Activated B cell treated with CpG ODN at 0.5 μM for 24 hours (primary cell): ENCODE measurements around the gene MAPKAPK2. TPM values are rescaled to one million over a fixed set of nuclear protein-coding genes. Genes with fewer than 3 reads are reported as not detected.

Experiments used
- ATAC-seq: fragments of 200-7000 bp; cut with Tn5 transposase; one replicate; pipeline ENCODE4 v1.10.0; 2021; ENCODE audit warnings: low read depth, mild to moderate bottlenecking, moderate library complexity
- CTCF ChIA-PET: fragments of 350-600 bp; sonication (Branson Sonifier 250); formaldehyde crosslinking; loops from one replicate; lab custom pipeline; 2021; ENCODE audit warnings: antibody characterized with exemption; lab: Charles Lee
- POLR2A ChIA-PET: fragments of 350-600 bp; sonication (Branson Sonifier 250); formaldehyde crosslinking; loops from one replicate; lab custom pipeline; 2021; ENCODE audit warnings: antibody characterized with exemption; lab: Charles Lee
- DNase-seq: peaks from one replicate; pipeline ENCODE4 v3.0.0; 2022
- H3K27ac Mint-ChIP-seq: one replicate; pipeline ENCODE4 v1.8.0; 2020; ENCODE audit warnings: mixed read lengths
- H3K27me3 Mint-ChIP-seq: one replicate; pipeline ENCODE4 v1.8.0; 2021; ENCODE audit warnings: mixed read lengths
- H3K36me3 Mint-ChIP-seq: one replicate; pipeline ENCODE4 v1.8.0; 2021; ENCODE audit warnings: low read depth, mixed read lengths
- H3K4me1 Mint-ChIP-seq: one replicate; pipeline ENCODE4 v1.8.0; 2021; ENCODE audit warnings: mixed read lengths
- H3K4me3 Mint-ChIP-seq: one replicate; pipeline ENCODE4 v1.8.0; 2020; ENCODE audit warnings: mild to moderate bottlenecking, mixed read lengths
- H3K9me3 Mint-ChIP-seq: one replicate; pipeline ENCODE4 v1.8.0; 2020; ENCODE audit warnings: mixed read lengths
- intact Hi-C: fragments of 100-400 bp; cut with micrococcal nuclease; formaldehyde crosslinking; loops from one replicate; pipeline ENCODE4 v1.15.1; 2024
- total RNA-seq: library from RNA; stranded (reverse); gene quantifications from 2 replicates; pipeline ENCODE4 v1.2.3, GENCODE V29; 2022
- TF ChIP-seq, protein P1 (sequence below): fragments of 200-600 bp; IDR thresholded peaks from one replicate; pipeline ENCODE4 v1.8.0; 2022; ENCODE audit warnings: antibody characterized with exemption, mild to moderate bottlenecking

Gene MAPKAPK2
- total RNA-seq, 1 donor from 2014 or later, result 72.1 TPM

DNA sequence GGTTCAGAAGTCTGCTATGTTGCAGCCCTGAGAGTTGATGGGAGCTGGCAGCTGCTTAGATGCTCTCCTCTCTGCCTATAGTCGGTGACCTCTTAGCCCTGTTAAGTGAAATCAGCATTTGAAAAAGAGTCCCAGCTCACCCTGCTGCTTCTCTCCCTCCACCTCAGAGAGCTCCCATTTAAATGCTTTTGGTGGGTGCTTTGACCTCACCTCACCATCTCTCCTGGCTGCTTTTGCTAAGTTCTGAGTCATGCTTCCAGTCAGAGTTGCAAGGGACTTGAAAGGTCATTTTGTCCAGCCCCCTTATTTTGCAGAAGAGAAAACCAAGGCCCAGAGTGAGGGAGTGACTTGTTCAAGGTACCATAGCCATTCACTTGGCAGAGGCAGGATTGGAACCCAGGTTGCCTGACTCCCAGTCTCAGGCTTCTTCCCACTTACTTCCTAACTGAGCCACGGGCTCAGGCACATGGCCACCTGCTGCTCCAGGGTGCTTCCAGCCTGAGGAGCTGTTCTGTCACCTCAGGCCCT lies 3.3 kb downstream of the MAPKAPK2 start:
- Mint-ChIP-seq H3K27ac (no peak overlapping the region), H3K4me3 (no peak overlapping the region), H3K36me3 (peaks cover 14% of the 10 kb centered on the region), H3K9me3 (no peaks in the 10 kb centered on the region), H3K27me3 (no peaks in the 10 kb centered on the region), H3K4me1 (peaks cover 79% of the 10 kb centered on the region)
- TF ChIP-seq, protein P1, sequence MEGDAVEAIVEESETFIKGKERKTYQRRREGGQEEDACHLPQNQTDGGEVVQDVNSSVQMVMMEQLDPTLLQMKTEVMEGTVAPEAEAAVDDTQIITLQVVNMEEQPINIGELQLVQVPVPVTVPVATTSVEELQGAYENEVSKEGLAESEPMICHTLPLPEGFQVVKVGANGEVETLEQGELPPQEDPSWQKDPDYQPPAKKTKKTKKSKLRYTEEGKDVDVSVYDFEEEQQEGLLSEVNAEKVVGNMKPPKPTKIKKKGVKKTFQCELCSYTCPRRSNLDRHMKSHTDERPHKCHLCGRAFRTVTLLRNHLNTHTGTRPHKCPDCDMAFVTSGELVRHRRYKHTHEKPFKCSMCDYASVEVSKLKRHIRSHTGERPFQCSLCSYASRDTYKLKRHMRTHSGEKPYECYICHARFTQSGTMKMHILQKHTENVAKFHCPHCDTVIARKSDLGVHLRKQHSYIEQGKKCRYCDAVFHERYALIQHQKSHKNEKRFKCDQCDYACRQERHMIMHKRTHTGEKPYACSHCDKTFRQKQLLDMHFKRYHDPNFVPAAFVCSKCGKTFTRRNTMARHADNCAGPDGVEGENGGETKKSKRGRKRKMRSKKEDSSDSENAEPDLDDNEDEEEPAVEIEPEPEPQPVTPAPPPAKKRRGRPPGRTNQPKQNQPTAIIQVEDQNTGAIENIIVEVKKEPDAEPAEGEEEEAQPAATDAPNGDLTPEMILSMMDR, result no peak
- ChIA-PET POLR2A (interaction anchor here (1.5 kb wide), 1 partner anchor 15 kb away, joined by 6 read pairs; no protein-coding TSS in a partner anchor), CTCF (interaction anchor here (0.8 to 2.0 kb wide), 2 partner anchors 24 to 47 kb away, joined by 4 to 8 read pairs; no protein-coding TSS in a partner anchor)
- intact Hi-C loops, result loop anchor here (2.0 to 10.0 kb wide), 2 partner anchors 15 to 727 kb away; no protein-coding TSS in a partner anchor
- ATAC-seq, result no peak
- peak; percentile 10 for DNase-seq

DNA sequence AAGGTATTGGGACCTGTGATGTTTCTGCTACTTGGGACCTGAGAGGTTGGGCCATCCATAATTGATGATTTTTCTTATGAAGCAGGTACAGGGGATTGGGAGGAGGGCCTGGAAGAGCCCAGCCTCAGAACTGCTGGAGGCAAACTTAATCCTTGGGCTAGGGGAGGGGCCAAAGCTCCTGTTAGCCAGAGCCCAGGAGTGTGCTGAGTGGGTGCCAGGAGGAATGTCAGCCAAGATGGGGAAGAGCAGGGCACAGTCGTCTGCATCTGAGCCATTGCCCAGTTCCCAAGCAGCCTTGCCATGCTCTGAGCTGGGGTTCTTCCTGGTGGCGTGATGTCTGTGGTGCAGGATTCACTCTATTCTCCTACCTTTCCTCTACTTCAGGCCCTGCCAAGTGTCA lies 5.8 kb downstream of the MAPKAPK2 start:
- TF ChIP-seq, protein P1, result no peak
- ATAC-seq, result no peak
- H3K9me3 Mint-ChIP-seq, result no peaks in the 10 kb centered on the region
- ChIA-PET POLR2A (interaction anchor here (0.6 to 0.7 kb wide), 2 partner anchors 16 to 651 kb away, joined by 3 to 4 read pairs; no protein-coding TSS in a partner anchor), CTCF (interaction anchor here (1.3 to 2.0 kb wide), 3 partner anchors 26 to 57 kb away, joined by 4 to 11 read pairs (median 5); no protein-coding TSS in a partner anchor)
- DNase-seq, result peak; percentile 2
- peaks cover 27% of the 10 kb centered on the region for H3K36me3 Mint-ChIP-seq
- H3K4me3 Mint-ChIP-seq, result no peak overlapping the region
- no peak overlapping the region for H3K27ac Mint-ChIP-seq
- no peaks in the 10 kb centered on the region for H3K27me3 Mint-ChIP-seq
- peaks cover 81% of the 10 kb centered on the region for H3K4me1 Mint-ChIP-seq
- intact Hi-C loops, result no loop called here

DNA sequence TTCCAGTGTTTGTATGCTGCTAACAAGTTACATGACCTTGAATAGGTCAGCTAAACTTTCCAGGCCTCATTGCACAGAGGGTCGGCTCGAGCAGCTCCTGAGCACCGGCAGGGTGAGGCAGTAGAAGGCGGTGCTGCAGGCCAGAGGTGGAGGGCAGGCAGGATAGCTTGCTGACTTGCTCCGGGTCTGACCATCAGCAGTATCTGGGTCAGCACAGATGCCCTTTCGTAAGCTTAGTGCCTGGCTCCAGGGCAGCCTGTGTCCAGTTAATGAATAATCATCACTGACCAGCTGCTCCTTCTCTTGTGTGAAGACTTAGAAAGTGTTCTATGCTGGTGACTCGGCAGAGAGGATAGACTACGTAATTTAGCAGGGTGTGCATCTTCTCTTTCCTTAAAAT lies 6.9 kb downstream of the MAPKAPK2 start:
- Mint-ChIP-seq H3K27me3 (no peaks in the 10 kb centered on the region), H3K4me1 (peaks cover 85% of the 10 kb centered on the region), H3K36me3 (peaks cover 32% of the 10 kb centered on the region), H3K9me3 (no peaks in the 10 kb centered on the region), H3K4me3 (no peak overlapping the region), H3K27ac (no peak overlapping the region)
- ChIA-PET POLR2A (interaction anchor here (0.7 kb wide), 1 partner anchor 9 kb away, joined by 4 read pairs; no protein-coding TSS in a partner anchor), CTCF (interaction anchor here (1.4 to 2.0 kb wide), 2 partner anchors 28 to 33 kb away, joined by 4 to 11 read pairs; no protein-coding TSS in a partner anchor)
- intact Hi-C loops, result no loop called here
- ATAC-seq (no peak), DNase-seq (no peak)
- TF ChIP-seq, protein P1, result no peak

DNA sequence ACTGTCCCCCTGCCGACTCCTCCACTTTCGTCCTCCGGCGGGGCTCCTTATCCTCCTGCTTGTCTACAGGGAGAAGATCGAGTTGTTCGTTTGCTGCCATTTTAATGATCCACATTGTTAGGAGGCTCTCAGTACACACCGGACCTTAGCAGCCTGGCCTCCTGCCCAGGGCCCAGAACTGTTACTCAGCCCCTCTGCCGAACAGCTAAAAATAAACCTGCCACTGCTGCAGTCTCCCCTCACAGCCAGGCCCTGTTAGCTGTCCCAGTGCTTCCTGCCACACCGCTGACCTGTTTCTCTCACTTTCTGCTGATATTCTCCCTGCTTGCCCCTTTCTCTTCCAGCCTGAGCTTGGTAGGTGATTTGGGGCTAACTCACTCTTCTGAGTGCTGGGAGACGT lies 8.3 kb downstream of the MAPKAPK2 start:
- intact Hi-C loops, result no loop called here
- no peaks in the 10 kb centered on the region for H3K27me3 Mint-ChIP-seq
- no peak for ATAC-seq

DNA sequence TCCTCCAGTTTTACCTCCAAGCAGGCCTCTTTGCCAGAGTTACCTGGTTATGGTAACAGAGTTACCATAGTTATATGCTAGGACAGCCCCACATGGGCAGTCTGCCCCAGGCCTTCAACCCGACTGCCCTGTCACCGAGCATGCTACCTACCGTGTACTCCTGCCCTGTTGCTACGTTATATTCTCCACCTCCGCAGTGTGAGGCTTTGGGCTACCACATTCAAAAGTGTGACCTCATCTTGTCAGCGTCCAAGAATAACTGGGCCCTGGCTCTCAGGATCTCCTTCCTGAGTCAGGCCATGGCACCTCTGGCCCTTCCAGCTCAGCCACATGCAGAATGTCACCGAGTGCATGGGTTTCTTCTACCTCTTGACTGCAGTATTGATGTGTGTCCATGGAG lies 8.9 kb downstream of the MAPKAPK2 start:
- H3K4me3 Mint-ChIP-seq, result no peak overlapping the region

More for the DNA sequence above, 8.3 kb downstream of the MAPKAPK2 start:
- H3K4me1 Mint-ChIP-seq, result peaks cover 83% of the 10 kb centered on the region
- DNase-seq, result no peak
- no peak overlapping the region for H3K4me3 Mint-ChIP-seq
- TF ChIP-seq, protein P1, result no peak
- ChIA-PET CTCF (interaction anchor here (1.5 kb wide), 1 partner anchor 10 kb away, joined by 3 read pairs; no protein-coding TSS in a partner anchor), POLR2A (no interaction called here)
- H3K36me3 Mint-ChIP-seq, result peaks cover 46% of the 10 kb centered on the region
- no peaks in the 10 kb centered on the region for H3K9me3 Mint-ChIP-seq
- no peak overlapping the region for H3K27ac Mint-ChIP-seq

More for the DNA sequence above, 8.9 kb downstream of the MAPKAPK2 start:
- TF ChIP-seq, protein P1, result no peak
- Mint-ChIP-seq H3K4me1 (peaks cover 82% of the 10 kb centered on the region), H3K27ac (no peak overlapping the region), H3K36me3 (peaks cover 48% of the 10 kb centered on the region), H3K27me3 (no peaks in the 10 kb centered on the region), H3K9me3 (no peaks in the 10 kb centered on the region)
- ChIA-PET POLR2A (no interaction called here), CTCF (interaction anchor here (1.5 kb wide), 1 partner anchor 10 kb away, joined by 3 read pairs; no protein-coding TSS in a partner anchor)
- no peak for DNase-seq
- no peak for ATAC-seq
- intact Hi-C loops, result no loop called here
